Keratinocyte (primary cell): ENCODE measurements around the gene RAI1. TPM values are rescaled to one million over a fixed set of nuclear protein-coding genes. Genes with fewer than 3 reads are reported as not detected.

ENCODE experiments used
- DNase-seq: peaks from one replicate; pipeline ENCODE4 v3.0.0-alpha.2; 2011; ENCODE audit warnings: low read depth, missing footprints, low spot score
- FAIRE-seq: peaks from 2 replicates; lab custom pipeline; 2011; peaks lifted over from hg19 to GRCh38; lab: Jason Lieb, UNC
- H2AFZ ChIP-seq: 2 replicates; pipeline ENCODE4 v1.6.0; 2012; ENCODE audit warnings: low read length, control low read depth, inconsistent platforms; ENCODE audit not compliant: control insufficient read depth
- H3K27ac ChIP-seq: 2 replicates; pipeline ENCODE4 v1.5.1; 2011; ENCODE audit warnings: low read length; ENCODE audit not compliant: control insufficient read depth, insufficient read depth
- H3K27me3 ChIP-seq: 3 replicates; pipeline ENCODE4 v1.6.0; 2011; ENCODE audit warnings: low read length; ENCODE audit not compliant: control insufficient read depth, insufficient read depth; ENCODE audit errors: extremely low read depth
- H3K36me3 ChIP-seq, 2 experiments: 2 replicates in 1 of 2; 3 replicates in 1 of 2; pipeline ENCODE4 v1.5.1; 2011; ENCODE audit warnings: low read length in 2 of 2, mild to moderate bottlenecking in 1 of 2; ENCODE audit not compliant: control insufficient read depth in 2 of 2, insufficient read depth in 2 of 2; ENCODE audit errors: extremely low read depth in 1 of 2
- H3K4me1 ChIP-seq: 3 replicates; pipeline ENCODE4 v1.5.1; 2011; ENCODE audit warnings: low read length; ENCODE audit not compliant: control insufficient read depth, insufficient read depth; ENCODE audit errors: extremely low read depth
- H3K4me2 ChIP-seq: 3 replicates; pipeline ENCODE4 v1.6.0; 2011; ENCODE audit warnings: low read depth, low read length; ENCODE audit not compliant: control insufficient read depth, insufficient read depth; ENCODE audit errors: extremely low read depth
- H3K4me3 ChIP-seq, 3 experiments: fragments of 200-600 bp in 1 of 3; sonication (generic) in 1 of 3; 2 replicates in 2 of 3; 3 replicates in 1 of 3; pipeline ENCODE4 v1.5.1; 2011 to 2016; ENCODE audit warnings: low read length in 3 of 3, mild to moderate bottlenecking in 3 of 3, control low read depth in 2 of 3, inconsistent platforms in 1 of 3, low read depth in 1 of 3, mixed read lengths in 1 of 3, mixed run types in 1 of 3, moderate library complexity in 1 of 3; ENCODE audit not compliant: control insufficient read depth in 2 of 3, insufficient read depth in 2 of 3; ENCODE audit errors: extremely low read depth in 1 of 3
- H3K79me2 ChIP-seq: 2 replicates; pipeline ENCODE4 v1.6.0; 2012; ENCODE audit warnings: low read length; ENCODE audit not compliant: control insufficient read depth, insufficient read depth
- H3K9ac ChIP-seq: 3 replicates; pipeline ENCODE4 v1.6.0; 2011; ENCODE audit warnings: low read length; ENCODE audit not compliant: control insufficient read depth, insufficient read depth; ENCODE audit errors: extremely low read depth
- H3K9me1 ChIP-seq: 3 replicates; pipeline ENCODE4 v1.6.0; 2011; ENCODE audit warnings: low read length; ENCODE audit not compliant: control insufficient read depth, insufficient read depth; ENCODE audit errors: extremely low read depth
- H3K9me3 ChIP-seq: 2 replicates; pipeline ENCODE4 v1.5.1; 2012; ENCODE audit warnings: low read depth, low read length; ENCODE audit not compliant: control insufficient read depth
- H4K20me1 ChIP-seq: 3 replicates; pipeline ENCODE4 v1.6.0; 2011; ENCODE audit warnings: low read length; ENCODE audit not compliant: control insufficient read depth, insufficient read depth; ENCODE audit errors: extremely low read depth
- EZH2 ChIP-seq: IDR thresholded peaks from one replicate; pipeline ENCODE4 v1.6.1; 2012; ENCODE audit warnings: inconsistent platforms, mild to moderate bottlenecking, low read length, moderate library complexity
- dilution Hi-C: fragments of 300-500 bp; cut with MboI; formaldehyde crosslinking; loops from one replicate; pipeline ENCODE4 v1.7.0; 2020; ENCODE audit warnings: low sequenced_read_pairs; ENCODE audit not compliant: extremely low pct_ligation_motif_present
- polyA plus RNA-seq, 5 experiments: library from polyadenylated mRNA; depleted of rRNA in 3 of 5; stranded (reverse) in 3 of 5; stranded (forward) in 1 of 5; unstranded in 1 of 5; fragments of >200 nt; gene quantifications; 1 replicate in 1 of 5; 2 replicates in 3 of 5; 3 replicates in 1 of 5; pipeline versions ENCODE4 v1.2.1 to v1.2.3, GENCODE V29; 2011 to 2012; ENCODE audit warnings: missing spikeins in 2 of 5, low read depth in 1 of 5, low replicate concordance in 1 of 5
- TF ChIP-seq, protein P1 (sequence below), 3 experiments: IDR thresholded peaks in 1 of 3; conservative IDR thresholded peaks in 1 of 3; optimal IDR thresholded peaks in 1 of 3; 2 replicates in 2 of 3; 3 replicates in 1 of 3; pipeline versions ENCODE3 to v1.5.1; 2011; ENCODE audit warnings: low read length in 3 of 3, mild to moderate bottlenecking in 3 of 3, moderate library complexity in 2 of 3, control low read depth in 1 of 3, inconsistent platforms in 1 of 3; ENCODE audit not compliant: insufficient read depth in 2 of 3; ENCODE audit errors: extremely low read depth in 1 of 3

RAI1 gene
- polyA plus RNA-seq, 1 donor (not counting 4 experiments of a cell fraction or from before 2014, with no cell fraction given): 2.6 TPM

DNA sequence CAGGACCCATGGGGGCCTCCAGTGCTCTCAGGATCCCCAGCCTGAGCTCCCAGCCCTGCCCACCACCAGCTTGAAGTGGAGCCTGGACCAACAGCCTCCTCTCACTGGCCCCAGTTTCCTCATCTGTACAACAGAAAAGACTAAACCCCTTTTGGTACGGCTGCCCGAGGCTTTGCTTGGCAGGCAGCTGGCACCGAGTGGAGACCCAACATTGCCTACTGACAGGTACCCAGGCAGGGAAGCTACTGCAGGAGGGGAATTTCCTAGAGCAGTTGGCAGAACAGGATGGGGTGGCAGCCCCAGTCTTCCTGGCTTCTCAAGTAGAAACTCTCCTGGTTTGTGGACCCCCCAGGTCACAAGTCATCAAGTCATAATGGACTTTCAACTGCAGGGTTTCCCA, 141.4 kb downstream of the RAI1 start:
- no peaks in the 10 kb centered on the region for H3K9me3 ChIP-seq
- H3K27me3 ChIP-seq: no peaks in the 10 kb centered on the region
- H4K20me1 ChIP-seq: peaks cover 26% of the 10 kb centered on the region
- TF ChIP-seq, protein P1, sequence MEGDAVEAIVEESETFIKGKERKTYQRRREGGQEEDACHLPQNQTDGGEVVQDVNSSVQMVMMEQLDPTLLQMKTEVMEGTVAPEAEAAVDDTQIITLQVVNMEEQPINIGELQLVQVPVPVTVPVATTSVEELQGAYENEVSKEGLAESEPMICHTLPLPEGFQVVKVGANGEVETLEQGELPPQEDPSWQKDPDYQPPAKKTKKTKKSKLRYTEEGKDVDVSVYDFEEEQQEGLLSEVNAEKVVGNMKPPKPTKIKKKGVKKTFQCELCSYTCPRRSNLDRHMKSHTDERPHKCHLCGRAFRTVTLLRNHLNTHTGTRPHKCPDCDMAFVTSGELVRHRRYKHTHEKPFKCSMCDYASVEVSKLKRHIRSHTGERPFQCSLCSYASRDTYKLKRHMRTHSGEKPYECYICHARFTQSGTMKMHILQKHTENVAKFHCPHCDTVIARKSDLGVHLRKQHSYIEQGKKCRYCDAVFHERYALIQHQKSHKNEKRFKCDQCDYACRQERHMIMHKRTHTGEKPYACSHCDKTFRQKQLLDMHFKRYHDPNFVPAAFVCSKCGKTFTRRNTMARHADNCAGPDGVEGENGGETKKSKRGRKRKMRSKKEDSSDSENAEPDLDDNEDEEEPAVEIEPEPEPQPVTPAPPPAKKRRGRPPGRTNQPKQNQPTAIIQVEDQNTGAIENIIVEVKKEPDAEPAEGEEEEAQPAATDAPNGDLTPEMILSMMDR (optimal IDR thresholded peaks at IDR 0.05 in 1 of 3, IDR thresholded peaks at IDR 0.05 in 1 of 3, conservative IDR thresholded peaks at IDR 0.05 in 1 of 3; ENCODE audit: extremely low read depth in 1 of 3, insufficient read depth in 2 of 3, low read length in 3 of 3): no peak
- TF ChIP-seq EZH2: no peak
- peak overlapping the region; percentile 69 for H3K9ac ChIP-seq
- no peak for FAIRE-seq
- H2AFZ ChIP-seq: no peak overlapping the region
- peak overlapping the region; percentile 55 for H3K27ac ChIP-seq
- H3K79me2 ChIP-seq: peaks cover 65% of the 10 kb centered on the region
- dilution Hi-C loops: no loop called here
- DNase-seq: no peak
- H3K4me1 ChIP-seq: peaks cover 71% of the 10 kb centered on the region
- H3K4me2 ChIP-seq: peak overlapping the region; percentile 89
- H3K4me3 ChIP-seq: peak overlapping the region; percentile 51 to 78 (median 74)
- peaks cover 26 to 28% of the 10 kb centered on the region in 2 experiments for H3K36me3 ChIP-seq
- peaks cover 4% of the 10 kb centered on the region for H3K9me1 ChIP-seq

DNA sequence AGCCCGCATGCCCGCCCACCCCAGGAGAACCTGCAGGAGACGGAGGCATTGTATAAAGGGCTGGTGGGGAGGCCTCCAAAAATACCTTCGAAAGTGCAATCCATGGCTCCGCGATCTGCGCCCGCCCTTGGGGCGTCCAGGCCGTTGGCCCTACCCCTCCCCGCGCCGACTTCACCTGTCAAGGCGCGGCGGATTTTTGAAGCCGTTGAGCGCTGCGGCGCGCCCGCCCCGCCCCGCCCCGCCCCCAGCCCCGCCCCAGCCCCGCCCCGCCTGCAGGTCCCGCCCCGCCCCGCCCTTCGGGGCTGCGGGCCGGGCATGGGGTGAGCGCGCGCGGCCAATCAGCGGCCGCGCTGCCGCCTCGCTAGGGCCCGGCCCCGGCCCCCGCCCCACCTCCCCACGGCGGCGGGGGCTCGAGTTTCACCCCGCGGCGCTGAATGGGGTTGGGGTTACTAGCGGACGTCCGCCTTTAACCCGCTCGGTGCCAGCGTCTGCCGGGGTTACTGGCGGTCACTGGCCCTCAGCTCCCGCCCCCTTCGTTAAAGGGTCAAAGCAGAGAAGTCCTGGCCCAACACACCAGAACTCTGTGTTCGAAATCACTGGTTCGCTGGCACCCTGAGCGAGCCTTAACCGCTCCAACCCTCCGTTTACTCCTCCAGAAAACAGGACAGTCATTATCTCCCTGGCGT, 142.3 kb downstream of the RAI1 start:
- Histone ChIP-seq H3K27me3 (no peaks in the 10 kb centered on the region), H3K9me1 (peaks cover 4% of the 10 kb centered on the region), H3K4me2 (peak overlapping the region; percentile 89), H2AFZ (no peak overlapping the region), H3K27ac (peak overlapping the region; percentile 96), H3K36me3 (peaks cover 21 to 23% of the 10 kb centered on the region in 2 experiments), H3K9ac (peak overlapping the region; percentile 69), H3K4me3 (peak overlapping the region; percentile 51 to 78 (median 74)), H3K4me1 (peaks cover 74% of the 10 kb centered on the region), H3K79me2 (peaks cover 73% of the 10 kb centered on the region), H4K20me1 (peaks cover 23% of the 10 kb centered on the region), H3K9me3 (no peaks in the 10 kb centered on the region)
- TF ChIP-seq EZH2: no peak
- TF ChIP-seq, protein P1 (optimal IDR thresholded peaks at IDR 0.05 in 1 of 3, IDR thresholded peaks at IDR 0.05 in 1 of 3, conservative IDR thresholded peaks at IDR 0.05 in 1 of 3; ENCODE audit: extremely low read depth in 1 of 3, insufficient read depth in 2 of 3, low read length in 3 of 3): no peak
- FAIRE-seq (no peak), DNase-seq (no peak)
- dilution Hi-C loops: no loop called here
